Panc1 (cell line): ENCODE measurements around the gene GPR18. TPM values are rescaled to one million over a fixed set of nuclear protein-coding genes. Genes with fewer than 3 reads are reported as not detected.
"Not testable (repeated sequence)": the region's sequence is repeated elsewhere in the genome, so short reads cannot be mapped to it uniquely, and the experiment has no call there.

ENCODE experiments used
- ATAC-seq: fragments of 200-7000 bp; cut with Tn5 transposase; 2 replicates; pipeline ENCODE4 v1.9.1; 2020; ENCODE audit warnings: mild to moderate bottlenecking, moderate library complexity
- BruUV-seq: library from RNA; stranded (reverse); fragments of 400-500 nt; replicated peaks from 2 replicates; lab custom pipeline; 2021; lab: Mats Ljungman, UMichigan
- CTCF ChIA-PET: fragments of 300-600 bp; sonication (Branson Sonifier 250); formaldehyde crosslinking; loops from one replicate; lab custom pipeline; 2022; ENCODE audit warnings: antibody characterized with exemption; lab: Charles Lee
- POLR2A ChIA-PET: fragments of 300-600 bp; sonication (Branson Sonifier 250); formaldehyde crosslinking; loops from one replicate; lab custom pipeline; 2022; ENCODE audit warnings: antibody characterized with exemption; lab: Charles Lee
- DNase-seq: peaks from one replicate; pipeline ENCODE4 v3.0.0-alpha.2; 2010; ENCODE audit warnings: low read depth, low spot score
- H3K27ac ChIP-seq: 2 replicates; pipeline ENCODE4 v1.5.1; 2011; ENCODE audit warnings: mild to moderate bottlenecking, low read length, inconsistent platforms
- H3K27me3 ChIP-seq: fragments of 200-500 bp; sonication (Bioruptor generic); 2 replicates; pipeline ENCODE4 v1.6.0; 2014; ENCODE audit warnings: low read length, inconsistent platforms; ENCODE audit not compliant: control insufficient read depth, insufficient read depth
- H3K36me3 ChIP-seq: fragments of 200-500 bp; sonication (Bioruptor generic); 2 replicates; pipeline ENCODE4 v1.5.1; 2014; ENCODE audit warnings: inconsistent platforms, mild to moderate bottlenecking, low read length, moderate library complexity; ENCODE audit not compliant: control insufficient read depth, insufficient read depth
- H3K4me1 ChIP-seq: 2 replicates; pipeline ENCODE4 v1.5.1; 2011; ENCODE audit warnings: inconsistent platforms, mild to moderate bottlenecking, low read length, moderate library complexity; ENCODE audit not compliant: control insufficient read depth, insufficient read depth
- H3K4me3 ChIP-seq, 2 experiments: 2 replicates each; pipeline ENCODE4 v1.5.1; 2011 to 2012; ENCODE audit warnings: low read depth in 2 of 2, low read length in 2 of 2, mild to moderate bottlenecking in 2 of 2, inconsistent platforms in 1 of 2, moderate library complexity in 1 of 2
- H3K9me3 ChIP-seq: fragments of 200-500 bp; sonication (Bioruptor generic); 2 replicates; pipeline ENCODE4 v1.5.1; 2014; ENCODE audit warnings: low read depth, mild to moderate bottlenecking, inconsistent platforms, low read length, moderate library complexity; ENCODE audit not compliant: control insufficient read depth, insufficient read depth
- POLR2AphosphoS5 ChIP-seq: IDR thresholded peaks from 2 replicates; pipeline ENCODE4 v1.6.1; 2012; ENCODE audit warnings: mild to moderate bottlenecking, low read depth, low read length, moderate library complexity
- SIN3A ChIP-seq: IDR thresholded peaks from 2 replicates; pipeline ENCODE4 v1.6.1; 2012; ENCODE audit warnings: low read depth, mild to moderate bottlenecking, low read length, moderate library complexity, borderline replicate concordance; ENCODE audit not compliant: insufficient read depth
- TCF7L2 ChIP-seq: IDR thresholded peaks from 2 replicates; pipeline ENCODE4 v1.6.1; 2011; ENCODE audit warnings: mild to moderate bottlenecking, low read depth, low read length, inconsistent platforms
- in situ Hi-C: cut with HindIII; loops from 2 replicates; pipeline ENCODE4 v1.10.0; 2016; ENCODE audit warnings: low sequenced_read_pairs, low pct_unique_long_range_greater_than_20kb
- intact Hi-C: fragments of 100-400 bp; cut with micrococcal nuclease; formaldehyde crosslinking; loops from one replicate; pipeline ENCODE4 v1.10.0; 2022; ENCODE audit not compliant: unreplicated experiment
- total RNA-seq: library from RNA; stranded (reverse); gene quantifications from one replicate; pipeline ENCODE4 v1.2.1, GENCODE V29; 2021; ENCODE audit not compliant: unreplicated experiment
- TF ChIP-seq, protein P1 (sequence below), 2 experiments: IDR thresholded peaks; 2 replicates each; pipeline ENCODE4 v1.6.1; 2011 to 2012; ENCODE audit warnings: low read depth in 2 of 2, control low read depth in 1 of 2, low read length in 1 of 2, mild to moderate bottlenecking in 1 of 2, moderate library complexity in 1 of 2; ENCODE audit not compliant: insufficient read depth in 1 of 2
- TF ChIP-seq, protein P2 (sequence below): fragments of 450-650 bp; IDR thresholded peaks from 2 replicates; pipeline ENCODE4 v1.5.1; 2017; ENCODE audit warnings: mild to moderate bottlenecking

GPR18 gene
- total RNA-seq, 1 experiment from 2014 or later = not detected

DNA sequence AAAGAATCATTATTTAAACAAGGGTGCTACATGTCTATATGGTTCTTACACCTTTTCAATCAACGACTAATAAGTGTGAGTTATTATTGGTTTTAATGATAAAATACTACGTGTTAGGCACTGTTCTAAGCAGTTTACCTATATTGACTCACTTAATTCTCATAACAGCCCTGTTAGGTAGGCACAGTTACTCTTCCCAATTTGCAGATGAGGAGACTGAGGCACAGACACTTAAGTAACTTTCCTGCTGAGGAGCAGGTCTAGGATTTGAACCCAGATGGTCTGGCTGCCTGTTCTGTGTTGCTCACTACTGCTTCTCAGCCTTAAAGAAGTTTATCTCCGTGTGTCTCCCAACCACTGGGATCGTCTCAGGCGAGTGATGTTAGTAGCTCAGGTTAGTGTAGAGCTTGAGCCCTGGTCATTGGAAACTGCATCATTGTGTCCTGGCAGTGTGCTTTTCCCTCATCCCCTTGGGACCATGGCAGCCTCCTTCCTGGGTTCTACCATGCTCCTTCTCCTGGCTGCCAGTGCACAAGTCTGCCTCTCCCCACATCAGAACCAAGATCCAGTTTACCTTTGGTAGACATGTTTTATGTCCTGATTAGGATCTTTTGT, 46.7 kb downstream of the GPR18 start:
- POLR2A ChIA-PET = no interaction called here
- in situ Hi-C loops = no loop called here

DNA sequence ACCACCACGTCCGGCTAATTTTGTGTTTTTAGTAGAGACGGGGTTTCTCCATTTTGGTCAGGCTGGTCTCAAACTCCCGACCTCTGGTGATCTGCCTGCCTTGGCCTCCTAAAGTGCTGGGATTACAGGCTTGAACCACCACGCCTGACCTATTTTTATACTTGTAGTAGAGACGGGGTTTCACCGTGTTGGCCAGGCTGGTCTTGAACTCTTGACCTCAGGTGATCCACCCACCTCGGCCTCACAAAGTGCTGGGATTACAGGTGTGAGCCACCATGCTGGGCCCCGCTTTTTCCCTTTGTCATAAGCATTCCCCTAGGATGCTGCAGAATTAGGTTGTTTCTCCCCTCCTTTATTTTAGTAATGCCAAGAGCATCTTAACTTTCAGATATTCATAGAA, 47.6 kb downstream of the GPR18 start:
- in situ Hi-C loops, POLR2A ChIA-PET, H3K4me3 ChIP-seq, H3K36me3 ChIP-seq, intact Hi-C loops, DNase-seq, BruUV-seq, H3K27me3 ChIP-seq, H3K4me1 ChIP-seq, H3K9me3 ChIP-seq, H3K27ac ChIP-seq, CTCF ChIA-PET, ATAC-seq: not testable (repeated sequence)

More for the DNA sequence above, 46.7 kb downstream of the GPR18 start:
- ATAC-seq = no peak
- no peak overlapping the region for H3K4me3 ChIP-seq
- TF ChIP-seq, protein P1, sequence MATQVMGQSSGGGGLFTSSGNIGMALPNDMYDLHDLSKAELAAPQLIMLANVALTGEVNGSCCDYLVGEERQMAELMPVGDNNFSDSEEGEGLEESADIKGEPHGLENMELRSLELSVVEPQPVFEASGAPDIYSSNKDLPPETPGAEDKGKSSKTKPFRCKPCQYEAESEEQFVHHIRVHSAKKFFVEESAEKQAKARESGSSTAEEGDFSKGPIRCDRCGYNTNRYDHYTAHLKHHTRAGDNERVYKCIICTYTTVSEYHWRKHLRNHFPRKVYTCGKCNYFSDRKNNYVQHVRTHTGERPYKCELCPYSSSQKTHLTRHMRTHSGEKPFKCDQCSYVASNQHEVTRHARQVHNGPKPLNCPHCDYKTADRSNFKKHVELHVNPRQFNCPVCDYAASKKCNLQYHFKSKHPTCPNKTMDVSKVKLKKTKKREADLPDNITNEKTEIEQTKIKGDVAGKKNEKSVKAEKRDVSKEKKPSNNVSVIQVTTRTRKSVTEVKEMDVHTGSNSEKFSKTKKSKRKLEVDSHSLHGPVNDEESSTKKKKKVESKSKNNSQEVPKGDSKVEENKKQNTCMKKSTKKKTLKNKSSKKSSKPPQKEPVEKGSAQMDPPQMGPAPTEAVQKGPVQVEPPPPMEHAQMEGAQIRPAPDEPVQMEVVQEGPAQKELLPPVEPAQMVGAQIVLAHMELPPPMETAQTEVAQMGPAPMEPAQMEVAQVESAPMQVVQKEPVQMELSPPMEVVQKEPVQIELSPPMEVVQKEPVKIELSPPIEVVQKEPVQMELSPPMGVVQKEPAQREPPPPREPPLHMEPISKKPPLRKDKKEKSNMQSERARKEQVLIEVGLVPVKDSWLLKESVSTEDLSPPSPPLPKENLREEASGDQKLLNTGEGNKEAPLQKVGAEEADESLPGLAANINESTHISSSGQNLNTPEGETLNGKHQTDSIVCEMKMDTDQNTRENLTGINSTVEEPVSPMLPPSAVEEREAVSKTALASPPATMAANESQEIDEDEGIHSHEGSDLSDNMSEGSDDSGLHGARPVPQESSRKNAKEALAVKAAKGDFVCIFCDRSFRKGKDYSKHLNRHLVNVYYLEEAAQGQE (IDR thresholded peaks at IDR 0.05; ENCODE audit: insufficient read depth in 1 of 2, low read depth in 2 of 2, low read length in 1 of 2) = no peak
- no peak for TF ChIP-seq SIN3A
- TF ChIP-seq TCF7L2 = no peak
- TF ChIP-seq POLR2AphosphoS5 = no peak
- TF ChIP-seq, protein P2, sequence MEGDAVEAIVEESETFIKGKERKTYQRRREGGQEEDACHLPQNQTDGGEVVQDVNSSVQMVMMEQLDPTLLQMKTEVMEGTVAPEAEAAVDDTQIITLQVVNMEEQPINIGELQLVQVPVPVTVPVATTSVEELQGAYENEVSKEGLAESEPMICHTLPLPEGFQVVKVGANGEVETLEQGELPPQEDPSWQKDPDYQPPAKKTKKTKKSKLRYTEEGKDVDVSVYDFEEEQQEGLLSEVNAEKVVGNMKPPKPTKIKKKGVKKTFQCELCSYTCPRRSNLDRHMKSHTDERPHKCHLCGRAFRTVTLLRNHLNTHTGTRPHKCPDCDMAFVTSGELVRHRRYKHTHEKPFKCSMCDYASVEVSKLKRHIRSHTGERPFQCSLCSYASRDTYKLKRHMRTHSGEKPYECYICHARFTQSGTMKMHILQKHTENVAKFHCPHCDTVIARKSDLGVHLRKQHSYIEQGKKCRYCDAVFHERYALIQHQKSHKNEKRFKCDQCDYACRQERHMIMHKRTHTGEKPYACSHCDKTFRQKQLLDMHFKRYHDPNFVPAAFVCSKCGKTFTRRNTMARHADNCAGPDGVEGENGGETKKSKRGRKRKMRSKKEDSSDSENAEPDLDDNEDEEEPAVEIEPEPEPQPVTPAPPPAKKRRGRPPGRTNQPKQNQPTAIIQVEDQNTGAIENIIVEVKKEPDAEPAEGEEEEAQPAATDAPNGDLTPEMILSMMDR = no peak
- H3K4me1 ChIP-seq = no peaks in the 10 kb centered on the region; the same call in 1 of the 2 replicates
- CTCF ChIA-PET = no interaction called here
- no peak for DNase-seq
- H3K9me3 ChIP-seq = no peaks in the 10 kb centered on the region
- H3K27me3 ChIP-seq = no peaks in the 10 kb centered on the region
- no peak overlapping the region for H3K27ac ChIP-seq
- intact Hi-C loops = no loop called here
- H3K36me3 ChIP-seq = no peaks in the 10 kb centered on the region
- no TSS peak for BruUV-seq

DNA sequence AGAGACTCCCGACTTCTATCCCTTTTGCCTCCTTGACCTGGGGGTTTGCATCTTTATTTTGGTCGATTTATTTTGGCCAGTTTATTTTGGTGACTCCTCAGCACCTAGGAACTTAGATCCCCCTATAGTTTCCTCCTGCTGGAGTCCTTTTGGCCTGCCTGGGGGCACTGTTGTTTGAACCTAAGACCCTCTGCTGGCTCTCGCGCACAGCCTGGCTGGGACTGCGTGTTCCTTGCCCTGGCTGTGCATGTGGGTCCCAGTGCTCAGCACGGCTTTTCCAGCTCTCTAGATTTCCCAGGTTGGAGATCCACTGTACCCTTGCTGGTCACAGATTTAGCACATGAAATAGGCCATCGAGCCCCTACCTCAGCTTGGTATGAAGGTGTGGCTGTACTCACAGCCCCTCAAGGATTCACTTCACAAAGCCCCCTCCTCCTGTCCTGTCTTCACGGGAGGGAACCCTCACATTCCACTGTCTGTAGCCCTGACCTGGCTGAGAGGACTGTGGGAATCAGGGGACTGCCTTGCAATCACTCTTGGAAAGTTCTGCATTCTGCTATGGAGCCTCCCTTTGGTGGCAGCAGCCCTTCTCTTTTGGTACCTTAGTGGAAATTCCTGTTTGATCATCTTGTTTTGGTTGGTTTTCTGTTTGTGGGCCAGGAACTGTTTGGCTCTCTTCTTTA, 49.2 kb downstream of the GPR18 start:
- no peaks in the 10 kb centered on the region; the same call in 1 of the 2 replicates for H3K4me1 ChIP-seq
- in situ Hi-C loops = no loop called here
- H3K27ac ChIP-seq = no peak overlapping the region
- no peaks in the 10 kb centered on the region for H3K9me3 ChIP-seq
- no peak overlapping the region for H3K4me3 ChIP-seq
- TF ChIP-seq, protein P1 (IDR thresholded peaks at IDR 0.05; ENCODE audit: insufficient read depth in 1 of 2, low read depth in 2 of 2, low read length in 1 of 2) = no peak
- TF ChIP-seq, protein P2 = no peak
- TF ChIP-seq TCF7L2 = no peak
- TF ChIP-seq POLR2AphosphoS5 = no peak
- no peak for TF ChIP-seq SIN3A
- BruUV-seq = no TSS peak
- intact Hi-C loops = no loop called here
- CTCF ChIA-PET = no interaction called here
- no peaks in the 10 kb centered on the region for H3K36me3 ChIP-seq
- H3K27me3 ChIP-seq = no peaks in the 10 kb centered on the region
- POLR2A ChIA-PET = no interaction called here
- DNase-seq = no peak
- ATAC-seq = no peak
